Suppressor macrophage (primary cell): ENCODE measurements around the gene CCDC40.
"Not testable (repeated sequence)": the region's sequence is repeated elsewhere in the genome, so short reads cannot be mapped to it uniquely, and the experiment has no call there.

ENCODE experiments used
- DNase-seq, 4 experiments: peaks; one replicate each; pipeline ENCODE4 v3.0.0-alpha.2; 2020 to 2022

CCDC40 gene

DNA sequence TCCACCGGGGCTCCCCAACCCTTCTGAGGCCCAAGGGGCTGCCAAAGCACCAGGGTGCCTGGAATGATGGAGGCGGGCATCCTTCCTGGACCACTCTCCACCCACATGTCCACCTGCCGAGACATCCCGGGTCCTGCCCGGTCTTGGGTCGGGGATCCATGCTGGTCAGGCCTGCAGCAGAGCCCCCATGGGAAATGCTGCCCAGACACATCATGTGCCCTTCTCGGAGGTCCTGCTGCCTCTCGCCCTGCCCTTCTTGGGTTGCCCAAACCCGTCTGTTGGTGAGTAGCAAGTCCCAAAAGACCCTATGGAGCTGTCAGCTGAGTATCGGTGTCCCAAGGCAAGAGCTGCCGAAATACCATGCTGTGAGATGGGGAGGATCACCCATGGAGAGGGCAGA lies 50.2 kb downstream of the CCDC40 start:
- no peak for DNase-seq

GRCh38 chr17:80087346-80088265 lies 51.2 kb downstream of the CCDC40 start:
- DNase-seq, result no peak

DNA sequence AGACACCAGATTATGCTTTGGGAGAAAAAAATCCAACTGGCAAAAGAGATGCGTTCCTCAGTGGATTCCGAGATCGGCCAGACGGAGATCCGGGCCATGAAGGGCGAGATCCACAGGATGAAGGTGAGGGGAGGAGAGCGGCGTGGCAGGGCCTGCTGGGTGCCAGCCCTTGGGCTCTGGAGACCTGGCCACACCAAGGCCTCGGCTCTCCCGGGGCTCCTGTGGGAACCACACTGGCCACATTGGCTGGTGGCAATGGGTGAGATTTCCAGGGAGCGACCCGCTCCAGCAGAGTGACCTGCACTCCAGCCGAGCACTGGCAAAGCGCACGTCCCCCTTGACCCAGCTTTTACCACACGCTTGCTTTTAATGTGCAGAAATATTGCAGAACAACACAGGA lies 53.3 kb downstream of the CCDC40 start:
- no peak for DNase-seq

DNA sequence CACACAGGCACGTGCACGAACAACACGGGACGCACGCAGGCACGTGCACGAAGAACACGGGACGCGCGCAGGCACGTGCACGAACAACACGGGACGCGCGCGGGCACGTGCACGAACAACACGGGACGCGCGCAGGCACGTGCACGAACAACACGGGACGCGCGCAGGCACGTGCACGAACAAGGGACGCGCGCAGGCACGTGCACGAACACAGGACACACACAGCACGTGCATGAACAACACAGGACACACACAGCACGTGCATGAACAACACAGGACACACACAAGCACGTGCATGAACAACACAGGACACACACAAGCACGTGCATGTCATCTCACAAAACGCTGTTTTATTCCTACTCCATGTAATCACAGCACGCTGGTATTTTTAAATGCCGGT lies 53.7 kb downstream of the CCDC40 start:
- DNase-seq, result not testable (repeated sequence)

- DNase-seq, result peak; percentile 7 to 57 (median 50)
Measured at GRCh38 chr17:80091376-80091775, 54.9 kb downstream of the CCDC40 start.

DNA sequence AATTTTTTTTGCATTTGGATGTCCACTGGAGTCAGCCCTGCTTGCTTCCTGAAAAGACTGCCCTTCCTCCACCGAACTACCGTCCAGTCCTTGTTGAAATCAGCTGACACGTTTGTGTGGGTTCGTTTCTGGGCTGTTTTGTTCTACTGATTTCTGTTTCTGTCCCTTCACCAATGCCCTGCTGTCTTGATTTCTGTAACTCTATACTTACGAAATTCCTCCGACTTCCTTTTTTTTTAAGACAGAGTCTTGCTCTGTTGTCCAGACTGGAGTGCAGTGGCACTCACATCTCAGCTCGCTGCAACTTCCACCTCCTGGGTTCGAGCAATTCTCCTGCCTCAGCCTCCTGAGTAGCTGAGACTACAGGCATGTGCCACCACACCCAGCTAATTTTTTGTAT lies 56.5 kb downstream of the CCDC40 start:
- peak; percentile 89 to 97 (median 93) for DNase-seq

DNA sequence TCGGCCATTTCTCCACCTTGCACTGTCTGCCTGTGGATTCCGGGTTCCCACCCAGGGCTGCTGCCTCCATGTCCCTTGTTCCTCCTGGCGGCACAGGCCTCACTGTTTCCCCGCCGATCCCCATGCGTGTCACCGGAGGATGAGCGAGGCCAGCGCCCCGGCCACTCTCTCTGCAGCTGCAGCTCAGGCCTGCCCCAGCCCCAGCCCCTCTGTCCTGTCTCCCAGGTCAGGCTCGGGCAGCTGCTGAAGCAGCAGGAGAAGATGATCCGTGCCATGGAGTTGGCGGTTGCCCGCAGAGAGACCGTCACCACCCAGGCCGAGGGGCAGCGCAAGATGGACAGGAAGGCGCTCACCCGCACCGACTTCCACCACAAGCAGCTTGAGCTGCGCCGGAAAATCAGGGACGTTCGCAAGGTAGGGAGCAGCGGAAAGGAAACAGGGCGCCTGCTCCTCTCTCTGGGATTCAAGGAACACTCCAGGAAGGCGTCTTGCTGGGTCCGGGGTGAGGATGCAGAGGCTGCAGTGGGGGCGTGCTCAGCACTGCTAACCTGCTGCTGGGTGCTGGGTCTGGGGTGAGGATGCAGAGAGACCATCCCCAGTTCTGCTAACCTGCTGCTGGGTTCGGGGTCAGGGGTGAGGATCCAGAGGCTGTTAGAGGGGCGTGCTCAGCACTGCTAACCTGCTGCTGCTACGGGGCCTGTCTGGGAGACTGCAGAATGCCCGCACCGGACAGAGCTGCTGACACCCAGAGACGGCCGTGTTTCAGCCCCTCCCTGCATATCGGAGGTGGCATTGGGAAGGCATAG lies 58.8 kb downstream of the CCDC40 start:
- DNase-seq, result no peak

DNA sequence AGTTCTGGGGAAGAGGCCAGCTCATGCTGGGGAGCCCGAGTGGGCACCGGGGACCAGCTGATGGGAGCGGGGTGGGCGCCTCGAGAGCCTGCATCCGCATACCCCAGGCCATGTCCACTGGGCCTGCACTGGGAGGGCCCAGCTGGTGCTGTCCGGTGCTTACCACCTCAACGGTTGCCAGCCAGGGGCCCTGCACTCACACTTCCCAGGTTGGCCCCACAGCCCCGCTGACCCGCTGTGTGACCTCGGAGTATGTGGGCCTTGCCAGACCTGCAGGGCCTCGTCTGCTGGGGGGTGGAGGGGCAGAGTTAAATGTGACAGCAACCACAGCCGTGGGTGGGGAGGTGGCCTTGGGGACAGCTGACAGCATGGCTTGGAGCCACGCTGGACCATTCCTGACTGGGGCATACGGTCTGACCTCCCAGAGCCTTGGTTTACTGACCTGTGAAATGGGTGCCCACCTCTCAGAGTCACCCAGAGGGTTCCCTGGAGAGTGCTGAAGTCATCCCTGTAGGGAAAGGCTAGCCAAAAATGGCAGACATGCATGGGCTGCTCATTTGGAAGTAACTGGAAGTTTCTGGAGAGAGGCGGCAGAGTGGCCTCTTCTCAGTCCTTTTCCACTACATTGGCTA lies 59.5 kb downstream of the CCDC40 start:
- DNase-seq, result peak in 2 of 4 experiments; percentile 17 to 32

DNA sequence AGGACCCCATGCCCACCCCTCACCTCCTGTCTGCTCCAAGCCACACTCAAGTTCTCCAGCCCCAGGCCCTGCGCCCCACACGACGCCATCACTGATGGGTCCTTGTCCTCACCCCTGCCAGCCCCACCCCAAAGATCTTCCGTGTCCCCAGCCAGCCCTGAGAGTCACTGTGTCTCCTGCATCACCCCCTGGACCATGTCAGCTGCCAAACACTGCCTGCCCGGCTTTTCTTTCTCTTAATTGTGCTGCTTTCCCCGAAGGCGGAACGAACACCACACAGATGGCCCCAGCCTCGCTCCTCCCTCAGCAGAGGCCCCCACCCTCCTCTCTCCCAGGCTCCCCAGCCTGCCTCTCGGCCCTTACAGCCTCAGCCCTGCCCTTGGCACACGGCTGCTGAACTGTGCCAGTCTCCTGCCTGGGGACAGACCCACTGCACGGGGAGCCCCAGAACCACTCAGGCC lies 60.1 kb downstream of the CCDC40 start:
- no peak for DNase-seq

- DNase-seq, result no peak
Measured at GRCh38 chr17:80097127-80097621, 60.7 kb downstream of the CCDC40 start.

GRCh38 chr17:80097844-80098691 lies 61.6 kb downstream of the CCDC40 start:
- DNase-seq, result no peak

GRCh38 chr17:80099291-80100034 lies 63.0 kb downstream of the CCDC40 start:
- no peak for DNase-seq

DNA sequence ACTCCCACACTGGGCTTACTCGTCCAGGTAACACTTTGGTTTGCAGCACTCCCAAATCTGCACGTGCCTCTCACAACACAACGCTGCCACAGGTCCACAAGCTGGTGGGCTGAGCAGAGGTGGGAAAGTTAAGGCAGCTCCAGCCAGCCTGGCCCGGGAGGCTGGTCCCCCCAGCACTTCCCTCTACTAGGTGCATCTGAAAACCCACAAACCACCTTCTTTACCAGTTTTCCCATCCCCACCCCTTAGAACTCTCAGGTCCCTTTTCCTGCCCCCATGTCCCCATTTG lies 63.5 kb downstream of the CCDC40 start:
- no peak for DNase-seq

GRCh38 chr17:80101011-80101945 lies 64.8 kb downstream of the CCDC40 start, which contains the start of gene GAA:
TSS of gene GAA (plus strand) at chr17:80101581. CDS start at chr17:80104587, 3,006 bp downstream.
- DNase-seq, result peak; percentile 89 to 98 (median 96)

DNA sequence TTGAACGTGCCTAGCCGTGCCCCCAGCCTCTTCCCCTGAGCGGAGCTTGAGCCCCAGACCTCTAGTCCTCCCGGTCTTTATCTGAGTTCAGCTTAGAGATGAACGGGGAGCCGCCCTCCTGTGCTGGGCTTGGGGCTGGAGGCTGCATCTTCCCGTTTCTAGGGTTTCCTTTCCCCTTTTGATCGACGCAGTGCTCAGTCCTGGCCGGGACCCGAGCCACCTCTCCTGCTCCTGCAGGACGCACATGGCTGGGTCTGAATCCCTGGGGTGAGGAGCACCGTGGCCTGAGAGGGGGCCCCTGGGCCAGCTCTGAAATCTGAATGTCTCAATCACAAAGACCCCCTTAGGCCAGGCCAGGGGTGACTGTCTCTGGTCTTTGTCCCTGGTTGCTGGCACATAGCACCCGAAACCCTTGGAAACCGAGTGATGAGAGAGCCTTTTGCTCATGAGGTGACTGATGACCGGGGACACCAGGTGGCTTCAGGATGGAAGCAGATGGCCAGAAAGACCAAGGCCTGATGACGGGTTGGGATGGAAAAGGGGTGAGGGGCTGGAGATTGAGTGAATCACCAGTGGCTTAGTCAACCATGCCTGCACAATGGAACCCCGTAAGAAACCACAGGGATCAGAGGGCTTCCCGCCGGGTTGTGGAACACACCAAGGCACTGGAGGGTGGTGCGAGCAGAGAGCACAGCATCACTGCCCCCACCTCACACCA lies 65.7 kb downstream of the CCDC40 start:
- DNase-seq, result peak; percentile 60 to 82 (median 72)

DNA sequence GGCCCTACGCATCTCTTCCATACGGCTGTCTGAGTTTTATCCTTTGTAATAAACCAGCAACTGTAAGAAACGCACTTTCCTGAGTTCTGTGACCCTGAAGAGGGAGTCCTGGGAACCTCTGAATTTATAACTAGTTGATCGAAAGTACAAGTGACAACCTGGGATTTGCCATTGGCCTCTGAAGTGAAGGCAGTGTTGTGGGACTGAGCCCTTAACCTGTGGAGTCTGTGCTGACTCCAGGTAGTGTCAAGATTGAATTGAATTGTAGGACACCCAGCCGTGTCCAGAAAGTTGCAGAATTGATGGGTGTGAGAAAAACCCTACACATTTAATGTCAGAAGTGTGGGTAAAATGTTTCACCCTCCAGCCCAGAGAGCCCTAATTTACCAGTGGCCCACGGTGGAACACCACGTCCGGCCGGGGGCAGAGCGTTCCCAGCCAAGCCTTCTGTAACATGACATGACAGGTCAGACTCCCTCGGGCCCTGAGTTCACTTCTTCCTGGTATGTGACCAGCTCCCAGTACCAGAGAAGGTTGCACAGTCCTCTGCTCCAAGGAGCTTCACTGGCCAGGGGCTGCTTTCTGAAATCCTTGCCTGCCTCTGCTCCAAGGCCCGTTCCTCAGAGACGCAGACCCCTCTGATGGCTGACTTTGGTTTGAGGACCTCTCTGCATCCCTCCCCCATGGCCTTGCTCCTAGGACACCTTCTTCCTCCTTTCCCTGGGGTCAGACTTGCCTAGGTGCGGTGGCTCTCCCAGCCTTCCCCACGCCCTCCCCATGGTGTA lies 66.4 kb downstream of the CCDC40 start:
- DNase-seq, result no peak

- no peak for DNase-seq
Measured at GRCh38 chr17:80103449-80104085, 67.1 kb downstream of the CCDC40 start.
